NCI-H2107 treated with DMSO at 0.1 percent for 48 hours (cell line): Measurements from ENCODE around the gene MAP2K2.
"Not testable (repeated sequence)": the region's sequence is repeated elsewhere in the genome, so short reads cannot be mapped to it uniquely, and the experiment has no call there.

Experiments
- DNase-seq: peaks from one replicate; lab custom pipeline; 2025; ENCODE audit not compliant: unreplicated experiment; lab: John Stamatoyannopoulos, UW

Gene MAP2K2

GRCh38 chr19:4130744-4131438 is 7.0 kb upstream of the MAP2K2 start:
- DNase-seq = no peak

- not testable (repeated sequence) for DNase-seq
Measured at GRCh38 chr19:4129050-4129449, 5.1 kb upstream of the MAP2K2 start.

- not testable (repeated sequence) for DNase-seq
Measured at GRCh38 chr19:4127322-4127721, 3.4 kb upstream of the MAP2K2 start.

GRCh38 chr19:4124638-4125037 is 716 bp upstream of the MAP2K2 start:
- no peak for DNase-seq

- no peak for DNase-seq
Measured at GRCh38 chr19:4122480-4122879, 1.4 kb downstream of the MAP2K2 start.

- DNase-seq = no peak
Measured at GRCh38 chr19:4121815-4122214, 2.1 kb downstream of the MAP2K2 start.

GRCh38 chr19:4121273-4121612 is 2.7 kb downstream of the MAP2K2 start:
- no peak for DNase-seq

GRCh38 chr19:4120559-4121272 is 3.2 kb downstream of the MAP2K2 start:
- DNase-seq = no peak

- DNase-seq = no peak
Measured at GRCh38 chr19:4119763-4120162, 4.2 kb downstream of the MAP2K2 start.

GRCh38 chr19:4115818-4116385 is 8.0 kb downstream of the MAP2K2 start:
- no peak for DNase-seq

- DNase-seq = no peak
Measured at GRCh38 chr19:4115050-4115817, 8.7 kb downstream of the MAP2K2 start.

- DNase-seq = no peak
Measured at GRCh38 chr19:4114181-4114580, 9.7 kb downstream of the MAP2K2 start.

- no peak for DNase-seq
Measured at GRCh38 chr19:4113398-4114088, 10.4 kb downstream of the MAP2K2 start.

- no peak for DNase-seq
Measured at GRCh38 chr19:4112367-4112766, 11.6 kb downstream of the MAP2K2 start.

GRCh38 chr19:4109626-4109945 is 14.3 kb downstream of the MAP2K2 start:
- DNase-seq = no peak

GRCh38 chr19:4108767-4109625 is 14.9 kb downstream of the MAP2K2 start:
- DNase-seq = no peak

GRCh38 chr19:4103080-4103433 is 20.9 kb downstream of the MAP2K2 start:
- no peak for DNase-seq

- no peak for DNase-seq
Measured at GRCh38 chr19:4102339-4103079, 21.4 kb downstream of the MAP2K2 start.

GRCh38 chr19:4101496-4101770 is 22.5 kb downstream of the MAP2K2 start:
- no peak for DNase-seq
